H1 (cell line): ENCODE measurements around the gene EPHA3. TPM values are rescaled to one million over a fixed set of nuclear protein-coding genes. Genes with fewer than 3 reads are reported as not detected.

Experiments
- CBX5 ChIP-seq: fragments of 300-800, 300-1000 bp; sonication (generic); IDR thresholded peaks from 2 replicates; pipeline ENCODE4 v1.7.1; 2016; ENCODE audit warnings: antibody characterized with exemption, low read length, low read depth
- GTF2F1 ChIP-seq: IDR thresholded peaks from 2 replicates; pipeline ENCODE4 v1.6.1; 2012; ENCODE audit warnings: low read depth, low read length, improper control_type of control experiment, borderline replicate concordance
- MAFK ChIP-seq: IDR thresholded peaks from 2 replicates; pipeline ENCODE4 v1.6.1; 2012; ENCODE audit warnings: low read depth, mild to moderate bottlenecking, improper control_type of control experiment, low read length
- POLR2AphosphoS5 ChIP-seq: IDR thresholded peaks from 2 replicates; pipeline ENCODE4 v1.6.1; 2011; ENCODE audit warnings: low read depth, low read length
- SIRT6 ChIP-seq: IDR thresholded peaks from one replicate; pipeline ENCODE4 v1.7.1; 2012; ENCODE audit warnings: low read length, inconsistent platforms
- polyA plus RNA-seq, 7 experiments: library from polyadenylated mRNA; depleted of rRNA in 3 of 7; stranded (reverse) in 5 of 7; unstranded in 2 of 7; fragments of >200 nt in 5 of 7; fragments of 200-250 nt in 2 of 7; gene quantifications; 1 replicate in 5 of 7; 2 replicates in 1 of 7; 4 replicates in 1 of 7; pipeline versions ENCODE4 v1.2.1 to v1.2.3, GENCODE V29; 2011 to 2013; ENCODE audit warnings: missing spikeins in 2 of 7, mixed read lengths in 2 of 7
- total RNA-seq: library from RNA; stranded (reverse); fragmentation: NEBNext Ultra II Directional; extraction: Animal tissue kit (Norgen Biotek cat#: 25700); gene quantifications from 2 replicates; pipeline ENCODE4 v1.2.1, GENCODE V29; 2021

Gene EPHA3
- total and polyA plus RNA-seq, 2 of the 8 experiments (the other 6 are each of a cell fraction or from before 2014, with no cell fraction given) = 0.09 to 0.22 TPM

- TF ChIP-seq CBX5 = no peak
- TF ChIP-seq GTF2F1 = no peak
- no peak for TF ChIP-seq MAFK
- no peak for TF ChIP-seq POLR2AphosphoS5
- TF ChIP-seq SIRT6 = no peak
These were observed 120.2 kb downstream of the EPHA3 start (continued) for GRCh38 chr3:89227634-89228033.
